HG03280 (cell line): Measurements from ENCODE around the gene CDC42SE1.

Experiments used
- ATAC-seq: cut with Tn5 transposase; IDR thresholded peaks from one replicate; pipeline ENCODE4 v1.9.1; 2021; ENCODE audit warnings: mild to moderate bottlenecking, moderate library complexity; ENCODE audit not compliant: unreplicated experiment

CDC42SE1 gene

DNA sequence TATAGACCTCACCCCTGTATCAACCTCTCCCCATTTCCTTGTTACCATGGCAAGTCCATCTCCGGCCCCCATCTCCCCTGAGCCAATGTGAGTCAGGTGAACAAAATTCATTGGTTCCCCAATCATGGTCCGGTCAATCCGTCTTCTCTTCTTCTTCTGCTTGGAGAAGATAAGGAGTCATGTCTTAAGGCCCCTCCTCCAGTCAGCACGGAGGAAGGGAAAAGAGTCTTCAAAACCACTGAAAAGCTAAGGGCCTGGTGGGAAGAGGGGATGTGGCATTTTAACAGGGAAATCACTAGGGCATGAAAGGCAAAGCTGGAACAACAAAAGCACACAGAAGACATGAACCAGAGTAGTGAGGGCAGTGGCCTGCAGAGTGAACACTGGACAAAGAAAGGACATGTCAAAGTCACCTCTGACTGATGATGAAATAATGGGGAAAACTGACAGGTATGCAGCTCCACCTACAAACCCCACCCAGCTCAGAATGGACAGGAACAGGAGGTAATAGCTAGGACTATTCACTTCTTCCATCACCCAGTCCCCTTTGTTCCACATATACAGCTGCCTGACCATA, 4.4 kb downstream of the CDC42SE1 start:
- ATAC-seq: no peak

GRCh38 chr1:151051356-151052009, 7.9 kb downstream of the CDC42SE1 start:
- no peak for ATAC-seq

- ATAC-seq: no peak
These were observed 9.3 kb downstream of the CDC42SE1 start for GRCh38 chr1:151050051-151050688.

GRCh38 chr1:151049458-151049857, 10.0 kb downstream of the CDC42SE1 start:
- ATAC-seq: no peak

DNA sequence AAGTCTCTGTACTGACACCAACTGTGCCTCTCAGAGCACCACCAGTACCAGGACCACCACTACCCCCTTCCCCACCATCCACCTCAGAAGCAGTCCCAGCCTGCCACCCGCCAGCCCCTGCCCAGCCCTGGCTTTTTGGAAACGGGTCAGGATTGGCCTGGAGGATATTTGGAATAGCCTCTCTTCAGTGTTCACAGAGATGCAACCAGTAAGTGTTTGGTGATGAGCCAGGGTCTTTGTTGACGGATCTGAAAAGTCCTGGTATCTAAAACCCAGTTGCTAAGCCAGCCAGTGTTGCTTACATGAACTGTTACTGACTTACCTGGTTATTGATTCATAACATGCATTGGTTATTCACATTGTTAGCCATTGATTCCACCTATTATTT, 10.8 kb downstream of the CDC42SE1 start:
- no peak for ATAC-seq

GRCh38 chr1:151047925-151048644, 11.3 kb downstream of the CDC42SE1 start:
- peak; percentile 50 for ATAC-seq

GRCh38 chr1:151047591-151047924, 11.9 kb downstream of the CDC42SE1 start, which contains the start of gene C1orf56:
Gene C1orf56, plus strand, starts transcription at chr1:151047751. Its CDS starts 97 bp downstream, at chr1:151047848.
- peak; percentile 56 for ATAC-seq

DNA sequence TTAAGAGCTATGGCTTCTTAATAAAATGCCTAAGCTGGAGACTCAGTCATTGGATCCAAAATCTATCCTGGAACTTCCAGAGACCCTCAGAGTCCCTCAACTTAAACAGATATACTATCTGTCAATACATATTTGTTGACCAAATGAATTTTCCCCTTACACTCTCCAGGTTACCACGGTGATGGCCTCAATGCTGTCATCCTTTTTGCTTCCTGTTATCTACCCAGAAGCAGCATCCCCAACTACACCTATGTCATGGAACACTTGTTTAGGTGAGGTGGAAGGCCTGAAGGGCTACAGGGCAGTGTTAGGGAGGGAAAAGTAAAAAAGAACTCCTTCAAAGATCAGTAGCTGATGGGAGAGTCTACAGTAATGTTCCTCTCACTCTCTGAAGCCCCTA, 16.3 kb downstream of the CDC42SE1 start:
- ATAC-seq: no peak

DNA sequence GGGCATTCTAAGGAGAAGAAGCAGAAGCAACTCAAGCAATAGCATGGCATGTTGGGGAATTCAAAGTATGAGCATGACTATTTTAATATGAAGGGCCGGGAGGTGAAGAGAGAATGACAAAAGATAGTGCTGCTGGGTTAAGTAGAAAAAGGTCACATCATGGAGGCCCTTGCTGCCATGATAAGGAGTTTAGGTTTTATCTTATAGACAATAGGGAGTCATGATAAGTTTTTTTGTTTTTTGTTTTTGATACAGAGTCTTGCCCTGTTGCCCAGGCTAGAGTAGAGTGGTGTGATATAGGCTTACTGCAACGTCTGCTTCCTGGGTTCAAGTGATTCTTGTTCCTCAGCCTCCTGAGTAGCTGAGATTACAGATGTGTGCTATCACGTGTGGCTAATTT, 19.9 kb downstream of the CDC42SE1 start:
- ATAC-seq: no peak

GRCh38 chr1:151037032-151037431, 22.4 kb downstream of the CDC42SE1 start:
- no peak for ATAC-seq

- ATAC-seq: no peak
These were observed 23.1 kb downstream of the CDC42SE1 start, which contains the start of gene BNIPL for GRCh38 chr1:151036356-151036755. Gene BNIPL, plus strand, starts transcription at chr1:151036586. Its CDS starts 140 bp downstream, at chr1:151036726.

DNA sequence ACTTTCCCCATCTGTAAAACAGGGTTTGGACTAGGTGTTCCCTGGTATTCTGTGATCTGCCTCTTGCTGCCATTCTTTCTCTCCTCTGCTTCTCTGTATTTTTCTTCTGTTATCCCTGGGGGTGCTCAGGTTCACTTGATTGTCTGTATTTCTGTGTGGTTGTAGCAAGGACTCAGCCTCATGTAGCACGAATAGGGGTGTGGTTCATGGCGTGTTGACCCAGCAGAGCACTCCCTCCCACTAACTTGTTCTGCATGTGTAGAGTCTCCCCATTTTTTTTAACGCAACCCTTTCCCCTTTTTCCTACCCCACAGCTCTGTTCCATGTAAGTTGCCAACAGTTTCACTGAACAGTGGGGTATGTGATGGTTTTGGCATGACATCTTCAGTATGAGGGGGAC, 24.3 kb downstream of the CDC42SE1 start:
- ATAC-seq: no peak

GRCh38 chr1:151032164-151032563, 27.3 kb downstream of the CDC42SE1 start:
- no peak for ATAC-seq

DNA sequence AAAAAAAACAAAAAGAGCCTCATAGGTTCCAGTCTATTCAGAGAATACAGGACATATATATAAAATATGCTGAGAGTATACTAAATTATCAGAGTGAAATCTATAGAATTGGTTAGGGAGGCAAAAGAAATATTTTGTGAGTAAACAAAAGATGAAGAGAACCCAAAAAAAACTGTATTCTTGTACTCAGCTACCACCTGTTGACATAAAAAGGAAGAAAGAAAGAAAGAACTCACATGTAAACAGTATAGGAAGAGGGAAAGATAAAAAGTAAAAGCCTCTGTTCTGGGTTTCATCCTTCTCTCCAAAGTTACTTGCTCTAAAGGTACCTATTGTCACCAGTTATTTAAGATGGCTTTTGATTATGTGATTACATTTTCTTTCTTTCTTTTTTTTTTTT, 33.0 kb downstream of the CDC42SE1 start:
- ATAC-seq: no peak

GRCh38 chr1:151024540-151025146, 34.8 kb downstream of the CDC42SE1 start:
- ATAC-seq: no peak

DNA sequence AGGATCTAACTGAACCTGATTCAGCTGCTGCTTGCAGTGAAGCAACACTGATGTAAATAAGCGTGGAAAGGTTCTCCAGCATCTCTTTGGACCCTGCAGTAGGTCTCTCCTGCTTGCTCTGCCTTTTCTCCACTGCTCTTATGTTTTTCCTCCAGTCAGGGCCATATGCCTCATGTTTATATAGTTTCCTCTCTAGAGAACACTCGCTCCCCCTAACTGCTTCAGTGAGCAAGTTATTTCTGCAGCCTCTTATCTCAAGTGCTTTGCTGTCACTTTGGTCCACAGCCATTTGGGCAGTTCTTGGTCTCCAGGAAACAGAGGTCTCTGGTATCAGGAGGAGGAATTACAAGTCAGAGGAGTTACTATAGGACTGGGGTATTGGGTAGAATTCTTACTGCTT, 45.9 kb downstream of the CDC42SE1 start:
- no peak for ATAC-seq

- no peak for ATAC-seq
These were observed 46.5 kb downstream of the CDC42SE1 start for GRCh38 chr1:151012684-151013471.

GRCh38 chr1:151011154-151011850, 48.1 kb downstream of the CDC42SE1 start:
- ATAC-seq: no peak

DNA sequence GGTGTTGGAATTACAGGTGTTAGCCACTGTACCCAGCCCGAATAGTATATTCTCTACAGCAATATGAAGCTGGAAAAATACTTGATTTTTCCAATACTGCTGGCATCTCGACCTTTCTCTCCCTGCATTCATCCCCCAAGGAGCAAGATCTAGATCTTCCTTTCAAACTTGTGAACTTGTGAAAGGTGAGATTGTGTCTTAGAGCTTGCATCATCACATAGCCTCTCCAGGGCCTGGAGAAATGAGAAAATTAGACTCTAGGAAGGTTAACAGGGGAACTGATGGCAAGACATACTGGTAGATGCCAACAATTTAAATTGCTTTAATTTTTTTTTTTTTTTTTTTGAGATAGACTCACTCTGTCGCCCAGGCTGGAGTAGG, 49.1 kb downstream of the CDC42SE1 start:
- ATAC-seq: no peak
